Measurements from ENCODE around the gene KAZN.

GRCh38 chr1:14676400-14676799 is 77.9 kb downstream of the KAZN start:
- no peak for TF ChIP-seq CTCF (IDR thresholded peaks at IDR 0.05)
- TF ChIP-seq POLR2A (IDR thresholded peaks at IDR 0.05), result no peak
